Keratinocyte (primary cell): ENCODE results near the gene ZFYVE9. TPM values are rescaled to one million over a fixed set of nuclear protein-coding genes. Genes with fewer than 3 reads are reported as not detected.

Experiments used
- DNase-seq: peaks from one replicate; pipeline ENCODE4 v3.0.0-alpha.2; 2011; ENCODE audit warnings: low read depth, missing footprints, low spot score
- FAIRE-seq: peaks from 2 replicates; lab custom pipeline; 2011; peaks lifted over from hg19 to GRCh38; lab: Jason Lieb, UNC
- H2AFZ ChIP-seq: 2 replicates; pipeline ENCODE4 v1.6.0; 2012; ENCODE audit warnings: low read length, control low read depth, inconsistent platforms; ENCODE audit not compliant: control insufficient read depth
- H3K27ac ChIP-seq: 2 replicates; pipeline ENCODE4 v1.5.1; 2011; ENCODE audit warnings: low read length; ENCODE audit not compliant: control insufficient read depth, insufficient read depth
- H3K27me3 ChIP-seq: 3 replicates; pipeline ENCODE4 v1.6.0; 2011; ENCODE audit warnings: low read length; ENCODE audit not compliant: control insufficient read depth, insufficient read depth; ENCODE audit errors: extremely low read depth
- H3K36me3 ChIP-seq, 2 experiments: 2 replicates in 1 of 2; 3 replicates in 1 of 2; pipeline ENCODE4 v1.5.1; 2011; ENCODE audit warnings: low read length in 2 of 2, mild to moderate bottlenecking in 1 of 2; ENCODE audit not compliant: control insufficient read depth in 2 of 2, insufficient read depth in 2 of 2; ENCODE audit errors: extremely low read depth in 1 of 2
- H3K4me1 ChIP-seq: 3 replicates; pipeline ENCODE4 v1.5.1; 2011; ENCODE audit warnings: low read length; ENCODE audit not compliant: control insufficient read depth, insufficient read depth; ENCODE audit errors: extremely low read depth
- H3K4me2 ChIP-seq: 3 replicates; pipeline ENCODE4 v1.6.0; 2011; ENCODE audit warnings: low read depth, low read length; ENCODE audit not compliant: control insufficient read depth, insufficient read depth; ENCODE audit errors: extremely low read depth
- H3K4me3 ChIP-seq, 3 experiments: fragments of 200-600 bp in 1 of 3; sonication (generic) in 1 of 3; 2 replicates in 2 of 3; 3 replicates in 1 of 3; pipeline ENCODE4 v1.5.1; 2011 to 2016; ENCODE audit warnings: low read length in 3 of 3, mild to moderate bottlenecking in 3 of 3, control low read depth in 2 of 3, inconsistent platforms in 1 of 3, low read depth in 1 of 3, mixed read lengths in 1 of 3, mixed run types in 1 of 3, moderate library complexity in 1 of 3; ENCODE audit not compliant: control insufficient read depth in 2 of 3, insufficient read depth in 2 of 3; ENCODE audit errors: extremely low read depth in 1 of 3
- H3K79me2 ChIP-seq: 2 replicates; pipeline ENCODE4 v1.6.0; 2012; ENCODE audit warnings: low read length; ENCODE audit not compliant: control insufficient read depth, insufficient read depth
- H3K9ac ChIP-seq: 3 replicates; pipeline ENCODE4 v1.6.0; 2011; ENCODE audit warnings: low read length; ENCODE audit not compliant: control insufficient read depth, insufficient read depth; ENCODE audit errors: extremely low read depth
- H3K9me1 ChIP-seq: 3 replicates; pipeline ENCODE4 v1.6.0; 2011; ENCODE audit warnings: low read length; ENCODE audit not compliant: control insufficient read depth, insufficient read depth; ENCODE audit errors: extremely low read depth
- H3K9me3 ChIP-seq: 2 replicates; pipeline ENCODE4 v1.5.1; 2012; ENCODE audit warnings: low read depth, low read length; ENCODE audit not compliant: control insufficient read depth
- H4K20me1 ChIP-seq: 3 replicates; pipeline ENCODE4 v1.6.0; 2011; ENCODE audit warnings: low read length; ENCODE audit not compliant: control insufficient read depth, insufficient read depth; ENCODE audit errors: extremely low read depth
- EZH2 ChIP-seq: IDR thresholded peaks from one replicate; pipeline ENCODE4 v1.6.1; 2012; ENCODE audit warnings: inconsistent platforms, mild to moderate bottlenecking, low read length, moderate library complexity
- dilution Hi-C: fragments of 300-500 bp; cut with MboI; formaldehyde crosslinking; loops from one replicate; pipeline ENCODE4 v1.7.0; 2020; ENCODE audit warnings: low sequenced_read_pairs; ENCODE audit not compliant: extremely low pct_ligation_motif_present
- polyA plus RNA-seq, 5 experiments: library from polyadenylated mRNA; depleted of rRNA in 3 of 5; stranded (reverse) in 3 of 5; stranded (forward) in 1 of 5; unstranded in 1 of 5; fragments of >200 nt; gene quantifications; 1 replicate in 1 of 5; 2 replicates in 3 of 5; 3 replicates in 1 of 5; pipeline versions ENCODE4 v1.2.1 to v1.2.3, GENCODE V29; 2011 to 2012; ENCODE audit warnings: missing spikeins in 2 of 5, low read depth in 1 of 5, low replicate concordance in 1 of 5
- TF ChIP-seq, protein P1 (sequence below), 3 experiments: IDR thresholded peaks in 1 of 3; conservative IDR thresholded peaks in 1 of 3; optimal IDR thresholded peaks in 1 of 3; 2 replicates in 2 of 3; 3 replicates in 1 of 3; pipeline versions ENCODE3 to v1.5.1; 2011; ENCODE audit warnings: low read length in 3 of 3, mild to moderate bottlenecking in 3 of 3, moderate library complexity in 2 of 3, control low read depth in 1 of 3, inconsistent platforms in 1 of 3; ENCODE audit not compliant: insufficient read depth in 2 of 3; ENCODE audit errors: extremely low read depth in 1 of 3

The ZFYVE9 gene
- polyA plus RNA-seq, 1 donor (not counting 4 experiments of a cell fraction or from before 2014, with no cell fraction given), result 27.7 TPM

DNA sequence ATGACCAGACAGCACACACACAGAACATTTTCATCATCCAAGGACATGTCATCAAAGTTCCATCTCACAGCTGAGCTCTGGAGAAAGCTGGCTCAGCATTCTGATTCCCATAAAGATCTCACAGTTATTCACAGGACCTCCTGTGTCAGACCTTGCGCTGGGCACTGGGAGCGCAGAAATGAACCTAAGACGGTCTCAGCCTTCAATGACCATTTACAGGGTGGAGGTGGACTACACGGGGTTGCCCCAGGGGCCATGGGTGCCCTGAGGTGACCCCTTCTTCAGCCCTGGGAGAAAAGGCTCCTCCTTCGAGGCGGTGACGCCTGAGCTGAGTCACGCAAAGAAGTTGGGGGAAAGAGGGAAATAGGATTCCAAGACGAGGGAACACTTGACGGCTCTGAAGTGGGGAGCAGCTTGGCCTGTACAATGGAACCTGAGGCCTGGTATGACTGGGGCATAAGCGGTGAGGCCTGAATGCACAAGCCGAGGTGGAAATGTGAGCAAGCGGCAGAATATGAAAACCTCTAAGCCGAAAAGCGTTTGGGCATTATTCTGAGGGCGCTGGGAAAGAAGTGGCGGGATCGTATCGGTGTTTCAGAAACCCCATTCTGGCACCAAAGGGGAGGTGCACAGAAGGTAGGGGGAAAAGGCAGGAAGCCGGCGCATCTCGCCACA is 223.3 kb downstream of the ZFYVE9 start:
- dilution Hi-C loops, result no loop called here
- Histone ChIP-seq H3K27me3 (no peaks in the 10 kb centered on the region), H3K9ac (peak overlapping the region; percentile 95), H3K9me3 (no peaks in the 10 kb centered on the region), H3K27ac (peak overlapping the region; percentile 95), H3K79me2 (peaks cover 20% of the 10 kb centered on the region), H3K36me3 (peaks cover 17 to 21% of the 10 kb centered on the region in 2 experiments), H3K4me2 (peak overlapping the region; percentile 93), H4K20me1 (no peaks in the 10 kb centered on the region), H3K9me1 (peaks cover 2% of the 10 kb centered on the region), H2AFZ (peak overlapping the region; percentile 80), H3K4me1 (peaks cover 29% of the 10 kb centered on the region), H3K4me3 (peak overlapping the region; percentile 78 to 96 (median 96))
- DNase-seq (no peak), FAIRE-seq (peak; percentile 93)
- TF ChIP-seq, protein P1, sequence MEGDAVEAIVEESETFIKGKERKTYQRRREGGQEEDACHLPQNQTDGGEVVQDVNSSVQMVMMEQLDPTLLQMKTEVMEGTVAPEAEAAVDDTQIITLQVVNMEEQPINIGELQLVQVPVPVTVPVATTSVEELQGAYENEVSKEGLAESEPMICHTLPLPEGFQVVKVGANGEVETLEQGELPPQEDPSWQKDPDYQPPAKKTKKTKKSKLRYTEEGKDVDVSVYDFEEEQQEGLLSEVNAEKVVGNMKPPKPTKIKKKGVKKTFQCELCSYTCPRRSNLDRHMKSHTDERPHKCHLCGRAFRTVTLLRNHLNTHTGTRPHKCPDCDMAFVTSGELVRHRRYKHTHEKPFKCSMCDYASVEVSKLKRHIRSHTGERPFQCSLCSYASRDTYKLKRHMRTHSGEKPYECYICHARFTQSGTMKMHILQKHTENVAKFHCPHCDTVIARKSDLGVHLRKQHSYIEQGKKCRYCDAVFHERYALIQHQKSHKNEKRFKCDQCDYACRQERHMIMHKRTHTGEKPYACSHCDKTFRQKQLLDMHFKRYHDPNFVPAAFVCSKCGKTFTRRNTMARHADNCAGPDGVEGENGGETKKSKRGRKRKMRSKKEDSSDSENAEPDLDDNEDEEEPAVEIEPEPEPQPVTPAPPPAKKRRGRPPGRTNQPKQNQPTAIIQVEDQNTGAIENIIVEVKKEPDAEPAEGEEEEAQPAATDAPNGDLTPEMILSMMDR (optimal IDR thresholded peaks at IDR 0.05 in 1 of 3, IDR thresholded peaks at IDR 0.05 in 1 of 3, conservative IDR thresholded peaks at IDR 0.05 in 1 of 3; ENCODE audit: extremely low read depth in 1 of 3, insufficient read depth in 2 of 3, low read length in 3 of 3), result no peak
- TF ChIP-seq EZH2, result no peak

DNA sequence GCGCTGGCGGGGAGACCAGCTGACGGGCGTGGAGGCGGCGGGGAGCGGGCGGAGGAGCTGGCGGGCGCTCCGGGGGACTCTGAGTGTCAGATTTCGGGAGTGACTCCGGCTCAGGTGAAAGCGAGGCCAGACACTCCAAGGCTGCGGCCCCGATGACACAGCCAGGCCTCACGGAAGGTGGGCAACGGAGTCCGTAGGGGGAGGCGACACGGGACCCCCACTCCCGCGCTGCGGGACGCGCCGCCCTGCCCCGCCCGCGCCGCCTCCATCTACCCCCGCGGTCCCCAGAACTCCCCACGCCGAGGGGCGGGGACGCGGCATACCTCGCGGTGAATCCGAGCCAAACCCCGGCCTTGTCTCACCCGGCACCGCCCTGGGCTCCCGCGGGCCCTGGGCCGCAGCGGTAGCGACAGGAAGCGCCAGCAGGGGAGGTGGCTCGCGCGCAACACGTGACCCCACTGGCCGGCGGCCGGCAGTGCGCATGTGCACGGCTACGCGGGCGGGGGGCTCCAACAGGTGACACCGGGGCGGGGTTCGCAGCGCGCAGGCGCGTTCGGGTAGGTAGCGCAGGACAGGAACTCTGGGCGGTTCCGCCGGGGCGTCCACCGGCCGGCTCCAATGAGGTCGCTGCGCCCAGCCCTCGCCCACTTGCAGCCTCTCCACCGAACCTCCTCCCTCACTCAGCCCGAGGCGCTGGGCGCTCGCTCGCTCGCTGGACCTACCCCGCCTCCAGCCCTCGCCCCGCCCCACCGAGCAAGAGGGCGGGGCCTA is 224.0 kb downstream of the ZFYVE9 start, which contains the start of gene CC2D1B:
CC2D1B (minus strand) TSS at position 460 of the 771 bp plus-strand sequence. CDS start 1,585 bp downstream, outside the sequence.
- Histone ChIP-seq H3K9ac (peak within 1 kb of the TSS; percentile 95), H3K36me3 (peaks cover 11 to 13% of the 10 kb centered on the region in 2 experiments), H3K79me2 (peaks cover 20% of the 10 kb centered on the region), H3K4me1 (peaks cover 29% of the 10 kb centered on the region), H2AFZ (peak within 1 kb of the TSS; percentile 80), H3K4me2 (peak within 1 kb of the TSS; percentile 93), H3K9me1 (peaks cover 2% of the 10 kb centered on the region), H3K27ac (peak within 1 kb of the TSS; percentile 95), H3K9me3 (no peaks in the 10 kb centered on the region), H4K20me1 (no peaks in the 10 kb centered on the region), H3K4me3 (peak within 1 kb of the TSS; percentile 78 to 96 (median 96)), H3K27me3 (no peaks in the 10 kb centered on the region)
- DNase-seq (peak; percentile 95), FAIRE-seq (no peak)
- dilution Hi-C loops, result no loop called here
- TF ChIP-seq, protein P1 (optimal IDR thresholded peaks at IDR 0.05 in 1 of 3, IDR thresholded peaks at IDR 0.05 in 1 of 3, conservative IDR thresholded peaks at IDR 0.05 in 1 of 3; ENCODE audit: extremely low read depth in 1 of 3, insufficient read depth in 2 of 3, low read length in 3 of 3), result peak in 1 of 3 experiments; percentile 9
- TF ChIP-seq EZH2, result no peak
